Measurements from ENCODE around the gene ACTBL2. TPM values are rescaled to one million over a fixed set of nuclear protein-coding genes. Genes with fewer than 3 reads are reported as not detected.

ACTBL2 gene
- 0.06 to 0.08 TPM in 2 of 5 replicates, not detected in the others for total RNA-seq (2022; extraction: Qiagen RNA extraction)

DNA sequence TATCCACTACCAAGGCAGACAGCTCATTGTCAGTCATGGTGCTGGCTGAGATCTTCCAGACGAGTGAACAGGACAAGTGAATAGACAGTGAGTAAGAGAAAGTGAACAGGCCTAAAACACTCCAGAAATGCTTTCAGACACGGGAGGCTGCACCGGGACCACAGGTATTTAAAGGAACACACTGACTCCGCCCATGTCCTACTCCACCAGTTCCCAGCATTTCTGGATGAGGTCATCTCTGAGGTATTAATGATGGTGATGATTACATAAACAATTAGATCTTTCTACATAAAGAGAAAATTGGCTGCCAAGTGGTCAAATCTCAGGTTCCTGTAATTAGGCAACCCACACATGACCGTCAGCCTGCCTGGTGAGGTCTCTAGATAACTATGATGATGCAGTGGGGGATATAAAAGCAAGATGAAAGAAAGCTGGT lies at the start of gene ACTBL2:
TSS of gene ACTBL2 (minus strand) at position 141 of the 436 bp plus-strand sequence. CDS start at position 37, 104 bp downstream.

